Neural progenitor cell (in vitro differentiated cells): ENCODE measurements around the gene CLDN4. TPM values are rescaled to one million over a fixed set of nuclear protein-coding genes. Genes with fewer than 3 reads are reported as not detected.

ENCODE experiments used
- DNase-seq: peaks from one replicate; pipeline ENCODE4 v3.0.0-alpha.2; 2016; ENCODE audit warnings: low spot score
- H2AFZ ChIP-seq: fragments of 200-600 bp; sonication (generic); replicated peaks from 2 replicates; pipeline ENCODE4 v1.6.1; 2016; ENCODE audit warnings: antibody characterized with exemption
- H3F3A ChIP-seq: fragments of 200-600 bp; sonication (generic); 2 replicates; pipeline ENCODE4 v1.6.1; 2016; ENCODE audit warnings: antibody characterized with exemption, low read depth
- H3K27ac ChIP-seq: fragments of 200-600 bp; sonication (generic); 2 replicates; pipeline ENCODE4 v1.5.1; 2016; ENCODE audit warnings: mild to moderate bottlenecking
- H3K27me3 ChIP-seq: fragments of 200-600 bp; sonication (generic); 2 replicates; pipeline ENCODE4 v1.6.1; 2016; ENCODE audit warnings: mild to moderate bottlenecking, moderate library complexity
- H3K36me3 ChIP-seq: fragments of 200-600 bp; sonication (generic); 2 replicates; pipeline ENCODE4 v1.5.1; 2016
- H3K4me1 ChIP-seq: fragments of 200-600 bp; sonication (generic); 2 replicates; pipeline ENCODE4 v1.6.1; 2016; ENCODE audit warnings: mixed run types
- H3K4me2 ChIP-seq: fragments of 200-600 bp; sonication (generic); 2 replicates; pipeline ENCODE4 v1.6.1; 2016
- H3K4me3 ChIP-seq: fragments of 200-600 bp; sonication (generic); 2 replicates; pipeline ENCODE4 v1.5.1; 2016
- H3K79me2 ChIP-seq: fragments of 200-600 bp; sonication (generic); 2 replicates; pipeline ENCODE4 v1.6.1; 2016; ENCODE audit warnings: low read depth
- H3K9ac ChIP-seq: fragments of 200-600 bp; sonication (generic); 2 replicates; pipeline ENCODE4 v1.6.1; 2016
- H3K9me3 ChIP-seq: fragments of 200-600 bp; sonication (generic); 2 replicates; pipeline ENCODE4 v1.5.1; 2016; ENCODE audit warnings: low read depth
- H4K20me1 ChIP-seq: fragments of 200-600 bp; sonication (generic); 2 replicates; pipeline ENCODE4 v1.6.1; 2016; ENCODE audit warnings: low read depth
- H3K27ac Mint-ChIP-seq: 3 replicates; pipeline ENCODE4 v1.8.0; 2021; ENCODE audit warnings: mixed read lengths
- H3K27me3 Mint-ChIP-seq: 2 replicates; pipeline ENCODE4 v1.8.0; 2022; ENCODE audit warnings: low read depth, mild to moderate bottlenecking, inconsistent platforms, moderate library complexity, mixed read lengths; ENCODE audit not compliant: insufficient read depth
- H3K36me3 Mint-ChIP-seq: 3 replicates; pipeline ENCODE4 v1.8.0; 2021; ENCODE audit warnings: mixed read lengths
- H3K4me1 Mint-ChIP-seq: 3 replicates; pipeline ENCODE4 v1.8.0; 2021; ENCODE audit warnings: mixed read lengths
- H3K4me3 Mint-ChIP-seq: 3 replicates; pipeline ENCODE4 v1.8.0; 2021; ENCODE audit warnings: mild to moderate bottlenecking, moderate library complexity, mixed read lengths
- H3K9me3 Mint-ChIP-seq: 3 replicates; pipeline ENCODE4 v1.8.0; 2020; ENCODE audit warnings: mixed read lengths
- CTCF ChIP-seq: fragments of 200-600 bp; sonication (generic); IDR thresholded peaks from 2 replicates; pipeline ENCODE4 v1.5.1; 2017; ENCODE audit warnings: antibody characterized with exemption, mild to moderate bottlenecking
- EZH2 ChIP-seq: fragments of 200-600 bp; sonication (generic); IDR thresholded peaks from 2 replicates; pipeline ENCODE4 v1.6.1; 2017; ENCODE audit warnings: antibody characterized with exemption, mild to moderate bottlenecking, moderate library complexity
- EZH2phosphoT487 ChIP-seq: fragments of 200-600 bp; sonication (generic); IDR thresholded peaks from 2 replicates; pipeline ENCODE4 v1.6.1; 2017; ENCODE audit warnings: antibody characterized with exemption
- total RNA-seq: library from RNA; depleted of rRNA; stranded (reverse); fragments of >200 nt; gene quantifications from 2 replicates; pipeline ENCODE4 v1.2.3, GENCODE V29; 2015; ENCODE audit warnings: low replicate concordance

The CLDN4 gene
- total RNA-seq, 1 donor from 2014 or later = not detected

GRCh38 chr7:73802459-73802858 lies 28.3 kb upstream of the CLDN4 start:
- Mint-ChIP-seq H3K4me3 (no peak overlapping the region), H3K27me3 (peaks cover 3% of the 10 kb centered on the region), H3K36me3 (no peaks in the 10 kb centered on the region), H3K4me1 (no peaks in the 10 kb centered on the region), H3K9me3 (peaks cover 3% of the 10 kb centered on the region), H3K27ac (no peak overlapping the region)
- Histone ChIP-seq H3K9me3 (no peaks in the 10 kb centered on the region), H3K79me2 (no peaks in the 10 kb centered on the region), H3K9ac (no peak overlapping the region), H3F3A (no peaks in the 10 kb centered on the region), H3K27ac (no peak overlapping the region), H3K36me3 (no peaks in the 10 kb centered on the region), H2AFZ (no peak overlapping the region), H4K20me1 (no peaks in the 10 kb centered on the region), H3K4me3 (no peak overlapping the region), H3K27me3 (no peaks in the 10 kb centered on the region), H3K4me2 (no peak overlapping the region), H3K4me1 (no peaks in the 10 kb centered on the region)
- no peak for DNase-seq
- TF ChIP-seq EZH2phosphoT487 = no peak
- no peak for TF ChIP-seq EZH2
- no peak for TF ChIP-seq CTCF

GRCh38 chr7:73809467-73809951 lies 21.3 kb upstream of the CLDN4 start:
- Mint-ChIP-seq H3K27ac (no peak overlapping the region), H3K4me1 (peaks cover 5% of the 10 kb centered on the region), H3K27me3 (peaks cover 3% of the 10 kb centered on the region), H3K36me3 (no peaks in the 10 kb centered on the region), H3K9me3 (no peaks in the 10 kb centered on the region), H3K4me3 (no peak overlapping the region)
- no peaks in the 10 kb centered on the region for H3K27me3 ChIP-seq
- no peak overlapping the region for H3K9ac ChIP-seq
- no peak overlapping the region for H2AFZ ChIP-seq
- no peaks in the 10 kb centered on the region for H4K20me1 ChIP-seq
- H3K4me1 ChIP-seq = peaks cover 8% of the 10 kb centered on the region
- H3K4me3 ChIP-seq = no peak overlapping the region
- H3K36me3 ChIP-seq = no peaks in the 10 kb centered on the region
- peaks cover 7% of the 10 kb centered on the region for H3F3A ChIP-seq
- H3K9me3 ChIP-seq = no peaks in the 10 kb centered on the region
- TF ChIP-seq EZH2phosphoT487 (no peak), CTCF (no peak), EZH2 (no peak)
- no peak overlapping the region for H3K4me2 ChIP-seq
- no peaks in the 10 kb centered on the region for H3K79me2 ChIP-seq
- no peak overlapping the region for H3K27ac ChIP-seq
- no peak for DNase-seq

- H3K4me1 ChIP-seq = peaks cover 8% of the 10 kb centered on the region
- H2AFZ ChIP-seq = no peak overlapping the region
- no peak overlapping the region for H3K4me3 ChIP-seq
- Mint-ChIP-seq H3K9me3 (no peaks in the 10 kb centered on the region), H3K4me3 (no peak overlapping the region), H3K36me3 (no peaks in the 10 kb centered on the region), H3K4me1 (peaks cover 5% of the 10 kb centered on the region), H3K27ac (no peak overlapping the region), H3K27me3 (peaks cover 3% of the 10 kb centered on the region)
- no peaks in the 10 kb centered on the region for H3K36me3 ChIP-seq
- DNase-seq = peak; percentile 22
- H3K4me2 ChIP-seq = no peak overlapping the region
- no peak overlapping the region for H3K27ac ChIP-seq
- no peaks in the 10 kb centered on the region for H4K20me1 ChIP-seq
- peaks cover 7% of the 10 kb centered on the region for H3F3A ChIP-seq
- H3K9me3 ChIP-seq = no peaks in the 10 kb centered on the region
- TF ChIP-seq EZH2phosphoT487 = no peak
- TF ChIP-seq CTCF = no peak
- TF ChIP-seq EZH2 = no peak
- H3K27me3 ChIP-seq = no peaks in the 10 kb centered on the region
- H3K79me2 ChIP-seq = no peaks in the 10 kb centered on the region
- no peak overlapping the region for H3K9ac ChIP-seq
Observed at GRCh38 chr7:73810998-73811360, 19.8 kb upstream of the CLDN4 start.
